CD4-positive, alpha-beta T cell treated with Interleukin-2 at 100 ng/mL for 4 hours (primary cell): ENCODE results near the gene DSCAM.

Experiments used
- DNase-seq: peaks from one replicate; pipeline ENCODE4 v3.0.0-alpha.2; 2020; ENCODE audit warnings: low spot score

DSCAM gene

DNA sequence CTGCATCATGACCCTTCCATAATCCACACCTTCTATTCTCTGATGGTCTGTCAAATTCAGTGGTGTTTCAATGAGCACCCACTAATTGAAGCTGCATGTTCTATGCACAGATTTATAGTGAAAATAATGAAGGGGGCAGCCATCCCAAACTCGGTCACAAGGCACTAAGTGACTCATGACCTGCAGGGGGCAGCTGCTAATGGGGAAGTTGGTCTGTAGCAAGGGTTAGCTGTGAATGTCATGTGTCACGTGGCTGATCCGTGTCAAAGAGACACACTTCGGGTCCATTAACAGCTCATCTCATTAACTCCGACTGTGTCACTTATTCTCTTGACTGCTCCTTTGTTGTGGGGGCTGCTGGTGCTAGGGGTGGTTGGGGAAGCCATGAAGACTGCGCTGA is 673.1 kb downstream of the DSCAM start:
- DNase-seq = no peak

DNA sequence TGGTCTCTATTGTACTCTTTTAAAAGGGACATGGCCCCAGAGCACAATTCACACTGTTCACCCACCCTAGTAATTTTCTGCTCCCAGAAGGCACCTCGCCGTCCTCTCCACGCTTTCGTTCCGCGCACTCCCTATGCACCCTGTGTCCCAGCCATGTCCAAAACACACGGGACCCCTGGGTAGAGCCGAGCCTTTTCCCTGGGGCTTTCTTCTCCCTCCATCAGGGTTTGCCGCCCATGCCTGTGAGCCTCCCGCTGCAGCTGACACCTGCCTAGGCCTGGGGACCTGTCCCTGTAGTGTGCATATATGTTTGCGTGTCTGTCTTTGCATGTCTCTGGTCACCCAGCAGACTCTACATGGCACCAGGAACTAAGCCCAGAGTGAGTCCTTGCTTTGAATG is 677.0 kb downstream of the DSCAM start:
- no peak for DNase-seq

DNA sequence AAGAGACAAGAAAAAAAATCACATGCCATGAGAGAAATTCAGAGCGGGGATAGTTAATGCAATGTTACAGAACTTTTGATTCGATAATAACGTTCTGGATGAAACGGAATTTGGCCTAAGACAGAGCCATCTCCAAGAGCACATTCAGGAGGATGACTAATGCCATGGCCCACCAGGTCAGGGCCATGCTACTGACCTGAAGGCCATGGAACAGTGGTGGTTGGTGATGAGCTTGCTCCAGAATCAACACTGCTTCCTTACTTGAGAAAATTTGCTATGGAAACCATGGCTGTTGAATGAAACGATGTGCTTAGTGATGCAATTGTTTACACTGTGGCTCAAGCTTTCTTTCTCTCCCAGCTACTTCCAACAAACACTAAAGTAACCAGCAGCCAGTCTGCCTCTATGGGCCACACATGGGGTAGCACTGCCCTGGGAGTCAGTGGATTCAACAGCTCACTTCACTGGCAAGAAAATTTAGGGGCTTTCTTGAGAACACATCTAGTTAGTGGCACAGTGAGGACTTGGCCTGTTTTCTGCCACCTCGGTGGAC is 680.6 kb downstream of the DSCAM start:
- DNase-seq = no peak

DNA sequence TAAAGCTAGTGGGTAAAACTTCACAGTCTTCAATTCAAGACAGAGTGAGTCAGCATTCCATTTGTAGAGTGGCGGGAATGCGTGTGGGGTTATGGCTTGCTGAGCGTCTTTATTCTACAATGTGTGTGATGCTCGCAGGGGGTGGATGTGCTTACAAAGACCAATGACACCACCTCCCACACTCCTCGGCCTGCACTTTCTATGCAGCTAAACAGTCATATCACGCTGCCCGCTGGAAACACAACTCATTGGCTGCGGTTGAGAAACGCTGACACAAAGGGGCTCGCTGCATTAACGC is 681.2 kb downstream of the DSCAM start:
- no peak for DNase-seq

DNA sequence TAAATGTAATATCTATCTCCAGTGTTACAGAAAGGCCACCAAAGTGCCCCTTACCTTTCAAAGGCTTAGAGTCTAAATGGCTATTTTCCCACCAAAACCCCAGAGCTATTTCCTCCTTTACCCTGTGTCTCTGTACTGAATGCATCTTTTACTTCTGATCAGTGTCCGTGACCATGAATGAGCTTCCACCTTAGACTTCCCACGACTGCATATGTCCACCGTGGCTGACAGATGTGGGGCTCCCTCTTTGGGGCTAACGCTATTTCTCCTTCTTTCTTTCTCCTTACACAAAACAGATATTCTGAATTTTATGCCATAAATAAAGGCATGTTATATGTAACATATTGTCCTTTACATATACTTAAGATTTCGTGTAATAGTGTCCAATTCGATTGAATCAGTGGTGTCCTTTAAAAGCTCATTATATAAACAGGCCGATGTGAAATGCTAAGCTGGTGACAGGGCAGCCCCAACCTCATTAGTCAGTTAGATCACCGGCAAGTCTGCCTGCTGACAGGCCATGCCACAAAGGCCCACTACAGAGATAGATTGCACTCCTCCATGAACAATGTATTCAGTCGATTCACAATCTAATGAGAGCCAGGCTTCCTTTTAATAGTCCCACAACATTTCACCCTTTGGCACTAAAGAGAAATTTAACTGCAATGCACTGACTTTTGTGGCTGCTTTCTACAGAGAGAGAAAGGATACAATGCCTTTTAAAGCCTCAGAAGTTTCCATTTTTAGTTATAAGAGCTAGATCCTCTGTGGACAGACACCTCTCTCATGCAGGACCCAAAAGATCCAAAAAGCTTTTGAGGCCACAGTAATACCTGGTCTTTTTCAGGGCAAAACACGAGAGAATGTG is 681.8 kb downstream of the DSCAM start:
- DNase-seq = no peak

- no peak for DNase-seq
Measured at GRCh38 chr21:40162075-40162474, 684.9 kb downstream of the DSCAM start.

DNA sequence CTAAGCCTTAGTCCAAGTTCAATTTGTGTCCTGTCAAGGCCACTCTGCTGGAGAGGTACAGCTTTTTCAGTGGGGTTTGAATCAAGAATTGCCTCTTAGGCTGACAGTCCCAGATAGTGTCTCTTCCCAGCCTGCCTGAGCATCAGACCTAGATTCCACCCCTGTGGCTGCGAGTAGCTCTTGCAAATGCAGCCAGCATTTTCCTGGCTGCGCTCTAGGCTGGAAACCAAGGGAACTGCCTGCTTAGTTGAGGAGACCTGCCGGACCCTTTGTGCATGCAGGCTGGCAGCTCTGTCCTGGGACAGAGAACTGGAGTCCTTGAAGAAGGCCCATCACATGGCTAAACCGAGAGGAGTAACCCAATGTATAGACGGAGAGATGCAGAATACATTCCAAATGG is 686.0 kb downstream of the DSCAM start:
- DNase-seq = no peak

GRCh38 chr21:40158366-40158765 is 688.6 kb downstream of the DSCAM start:
- no peak for DNase-seq

- no peak for DNase-seq
Measured at GRCh38 chr21:40155563-40155962, 691.4 kb downstream of the DSCAM start.

DNA sequence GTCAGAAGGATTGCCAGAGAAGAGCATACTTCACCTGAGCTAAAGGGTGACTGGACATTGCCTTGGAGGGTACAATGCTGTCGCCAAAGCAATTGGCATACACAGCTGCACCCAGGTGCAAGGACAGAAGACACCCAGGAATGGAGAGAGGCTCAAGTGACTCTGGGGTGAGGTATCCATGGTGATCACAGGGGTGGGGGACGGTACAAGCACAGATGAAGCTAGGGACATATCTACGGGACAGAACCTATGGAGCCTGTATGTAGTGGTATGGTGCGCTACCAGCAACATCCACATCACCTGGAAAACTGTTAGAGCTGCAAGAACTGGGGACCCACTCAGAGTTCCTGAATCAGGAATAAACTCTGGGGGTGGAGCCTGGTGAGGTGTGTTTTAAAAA is 693.6 kb downstream of the DSCAM start:
- no peak for DNase-seq

GRCh38 chr21:40152476-40152875 is 694.5 kb downstream of the DSCAM start:
- no peak for DNase-seq

GRCh38 chr21:40151611-40152010 is 695.3 kb downstream of the DSCAM start:
- no peak for DNase-seq

DNA sequence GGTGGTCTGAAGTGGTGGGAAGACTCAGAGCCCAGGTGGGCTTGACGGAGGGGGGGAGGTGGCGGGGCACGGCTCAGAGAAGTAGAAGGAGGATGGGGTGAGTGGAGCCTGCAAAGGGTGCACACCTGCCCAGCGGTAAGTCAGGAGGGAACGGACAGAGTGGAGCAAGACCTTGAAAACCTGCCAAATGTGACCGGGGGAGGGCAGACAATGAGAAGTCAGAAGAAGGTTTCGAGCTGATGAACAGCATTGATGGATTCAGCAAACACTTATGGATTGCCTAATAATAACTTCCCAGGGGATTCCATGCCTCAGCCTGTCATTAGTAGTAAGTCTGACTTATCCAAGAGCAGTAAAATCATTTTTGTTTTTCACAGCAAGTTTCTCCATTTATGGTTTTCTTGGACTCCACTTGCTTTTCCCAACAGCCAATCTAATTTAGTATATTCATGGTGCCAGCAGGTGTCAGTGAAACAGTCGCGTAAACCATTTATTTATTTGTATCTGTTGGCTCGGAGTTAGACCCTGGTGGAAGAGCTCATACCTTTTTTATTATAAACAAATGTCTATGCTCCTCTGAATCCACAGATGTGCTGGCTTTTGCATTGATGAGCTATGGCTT is 700.6 kb downstream of the DSCAM start:
- DNase-seq = no peak

GRCh38 chr21:40143822-40144525 is 703.0 kb downstream of the DSCAM start:
- DNase-seq = peak; percentile 15

GRCh38 chr21:40141621-40142020 is 705.3 kb downstream of the DSCAM start:
- no peak for DNase-seq

GRCh38 chr21:40140675-40141074 is 706.3 kb downstream of the DSCAM start:
- DNase-seq = no peak

GRCh38 chr21:40139636-40140035 is 707.3 kb downstream of the DSCAM start:
- DNase-seq = no peak

- DNase-seq = no peak
Measured at GRCh38 chr21:40136571-40136970, 710.4 kb downstream of the DSCAM start.

- no peak for DNase-seq
Measured at GRCh38 chr21:40134731-40135492, 712.0 kb downstream of the DSCAM start.

DNA sequence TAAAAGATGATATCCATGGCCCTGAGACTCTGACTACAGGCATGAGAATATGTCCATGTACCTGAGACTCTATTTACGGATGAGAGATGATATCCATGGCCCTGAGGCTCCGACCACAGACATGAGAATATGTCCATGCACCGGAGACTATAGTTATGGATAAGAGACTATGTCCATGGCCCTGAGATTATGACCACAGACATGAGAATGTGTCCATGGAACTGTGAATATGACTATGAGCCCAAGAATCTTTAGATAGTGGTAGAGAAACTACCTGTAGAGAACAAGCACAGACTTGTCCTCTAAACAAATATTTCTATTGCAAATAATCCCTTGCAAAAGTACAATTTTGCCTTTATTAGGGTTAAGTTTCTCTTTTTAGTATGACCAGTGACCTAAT is 716.5 kb downstream of the DSCAM start:
- DNase-seq = no peak

DNA sequence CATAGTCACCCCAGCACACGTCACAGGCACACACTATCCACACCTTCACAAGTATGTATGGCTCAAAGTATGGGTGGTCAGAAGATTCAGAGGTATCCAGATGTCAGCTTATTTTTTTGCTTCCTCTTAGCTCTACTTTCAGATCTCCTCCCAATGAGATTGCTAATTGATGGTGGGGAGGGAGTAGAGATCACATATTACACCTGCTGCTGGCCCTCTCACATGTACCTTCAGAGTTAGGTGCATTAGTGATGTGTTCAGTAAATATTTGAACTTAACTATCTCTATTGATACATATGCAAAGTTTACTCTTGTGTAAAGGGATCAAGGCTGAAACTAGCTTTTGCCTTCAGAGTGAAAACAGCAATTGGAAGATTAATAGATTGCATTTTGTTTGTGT is 717.1 kb downstream of the DSCAM start:
- DNase-seq = no peak

DNA sequence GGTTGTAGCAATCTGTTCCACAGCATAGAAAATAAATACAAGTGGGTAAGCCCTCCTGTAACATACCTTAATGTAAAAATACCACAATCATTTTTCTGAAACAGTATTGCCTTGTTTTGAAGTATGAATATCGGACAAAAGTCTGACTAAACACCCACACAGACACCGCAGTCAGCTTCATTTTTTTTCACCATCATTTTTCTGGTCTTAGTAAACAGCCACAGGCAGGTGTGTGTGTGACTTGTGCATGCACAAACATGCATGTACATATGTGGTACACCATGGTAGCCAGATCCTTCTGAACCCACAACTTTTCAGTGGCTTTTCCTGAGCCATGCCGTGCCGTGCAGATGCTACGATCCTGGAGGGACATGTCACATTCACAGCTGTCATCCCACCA is 718.1 kb downstream of the DSCAM start:
- no peak for DNase-seq
